GM23248 (cell line): ENCODE results near the gene GNAI2.

Source experiments
- EZH2 ChIP-seq: fragments of 200-600 bp; sonication (generic); IDR thresholded peaks from 2 replicates; pipeline ENCODE4 v1.6.1; 2018; ENCODE audit warnings: antibody characterized with exemption, mild to moderate bottlenecking; ENCODE audit not compliant: insufficient read depth, poor library complexity, severe bottlenecking
- EZH2phosphoT487 ChIP-seq: fragments of 200-600 bp; sonication (generic); IDR thresholded peaks from 2 replicates; pipeline ENCODE4 v1.6.1; 2018; ENCODE audit warnings: antibody characterized with exemption, moderate library complexity, mild to moderate bottlenecking, low read depth; ENCODE audit not compliant: insufficient read depth

- TF ChIP-seq EZH2 (no peak), EZH2phosphoT487 (no peak)
These were observed 13.9 kb upstream of the GNAI2 start for GRCh38 chr3:50222169-50222528.
